Left ventricle myocardium inferior (tissue), 1 donor: ENCODE results near the gene ATP11A. TPM values are rescaled to one million over a fixed set of nuclear protein-coding genes. Genes with fewer than 3 reads are reported as not detected.
"Not testable (repeated sequence)": the region's sequence is repeated elsewhere in the genome, so short reads cannot be mapped to it uniquely, and the experiment has no call there.

Source experiments
- DNase-seq: peaks from one replicate; pipeline ENCODE4 v3.0.0-alpha.2; 2020
- H3K27ac ChIP-seq: fragments of 200-600 bp; replicated peaks from 2 replicates; pipeline ENCODE4 v1.8.0; 2021
- H3K27me3 ChIP-seq: fragments of 200-600 bp; 2 replicates; pipeline ENCODE4 v1.8.0; 2021; ENCODE audit warnings: low read depth
- H3K36me3 ChIP-seq: fragments of 200-600 bp; 2 replicates; pipeline ENCODE4 v1.8.0; 2021
- H3K4me1 ChIP-seq: fragments of 200-600 bp; 2 replicates; pipeline ENCODE4 v1.8.0; 2021
- H3K4me3 ChIP-seq: fragments of 200-600 bp; 2 replicates; pipeline ENCODE4 v1.8.0; 2021; ENCODE audit warnings: mild to moderate bottlenecking, moderate library complexity
- H3K9me3 ChIP-seq: fragments of 200-600 bp; replicated peaks from 2 replicates; pipeline ENCODE4 v1.8.0; 2021
- CTCF ChIP-seq: fragments of 200-600 bp; IDR thresholded peaks from 2 replicates; pipeline ENCODE4 v1.8.0; 2021; ENCODE audit warnings: antibody characterized with exemption, mild to moderate bottlenecking, borderline replicate concordance
- intact Hi-C: fragments of 100-400 bp; cut with micrococcal nuclease; formaldehyde crosslinking; loops from one replicate; pipeline ENCODE4 v1.11.0; 2022
- total RNA-seq: library from RNA; stranded (reverse); fragmentation: NEBNext Ultra II Directional; extraction: Animal tissue kit (Norgen Biotek cat#: 25700); gene quantifications from one replicate; pipeline ENCODE4 v1.2.1, GENCODE V29; 2021
- donor health status: DM: no; HTN: yes; CAD: no; lungs with severe emphysema.

ATP11A gene
- total RNA-seq, 1 donor from 2014 or later = 106 TPM

- no peak for DNase-seq
- H3K36me3 ChIP-seq = peaks cover 82% of the 10 kb centered on the region
- intact Hi-C loops = loop anchor here (10.0 kb wide), 1 partner anchor 185 kb away; no protein-coding TSS in a partner anchor
- H3K27me3 ChIP-seq = no peaks in the 10 kb centered on the region
- peaks cover 32% of the 10 kb centered on the region for H3K4me1 ChIP-seq
- TF ChIP-seq CTCF = no peak
- no peak overlapping the region for H3K4me3 ChIP-seq
- H3K9me3 ChIP-seq = no peaks in the 10 kb centered on the region
- no peak overlapping the region for H3K27ac ChIP-seq
Measured at GRCh38 chr13:112839356-112840105, 149.7 kb downstream of the ATP11A start.

- no peak overlapping the region for H3K4me3 ChIP-seq
- no peak for TF ChIP-seq CTCF
- no peaks in the 10 kb centered on the region for H3K9me3 ChIP-seq
- no peak for DNase-seq
- intact Hi-C loops = loop anchor here (10.0 kb wide), 1 partner anchor 186 kb away; no protein-coding TSS in a partner anchor
- H3K27ac ChIP-seq = no peak overlapping the region
- H3K4me1 ChIP-seq = peaks cover 32% of the 10 kb centered on the region
- H3K27me3 ChIP-seq = no peaks in the 10 kb centered on the region
- H3K36me3 ChIP-seq = peaks cover 71% of the 10 kb centered on the region
Measured at GRCh38 chr13:112840472-112841302, 150.8 kb downstream of the ATP11A start.

- H3K36me3 ChIP-seq = peaks cover 70% of the 10 kb centered on the region
- H3K27ac ChIP-seq = peak overlapping the region; percentile 61
- peak overlapping the region; percentile 32 for H3K4me3 ChIP-seq
- H3K9me3 ChIP-seq, H3K27me3 ChIP-seq, DNase-seq: not testable (repeated sequence)
- intact Hi-C loops = loop anchor here (10.0 kb wide), 1 partner anchor 187 kb away; no protein-coding TSS in a partner anchor
- peaks cover 32% of the 10 kb centered on the region for H3K4me1 ChIP-seq
Measured at GRCh38 chr13:112841303-112842015, 151.6 kb downstream of the ATP11A start.

GRCh38 chr13:112842343-112842856 is 152.6 kb downstream of the ATP11A start:
- Histone ChIP-seq H3K36me3 (peaks cover 70% of the 10 kb centered on the region), H3K27me3 (no peaks in the 10 kb centered on the region), H3K27ac (peak overlapping the region; percentile 61), H3K9me3 (peaks cover under 1% of the 10 kb centered on the region), H3K4me1 (peaks cover 23% of the 10 kb centered on the region), H3K4me3 (peak overlapping the region; percentile 32)
- intact Hi-C loops = loop anchor here (10.0 kb wide), 1 partner anchor 188 kb away; no protein-coding TSS in a partner anchor
- DNase-seq = peak; percentile 58
- no peak for TF ChIP-seq CTCF

GRCh38 chr13:112842931-112843391 is 153.1 kb downstream of the ATP11A start:
- no peaks in the 10 kb centered on the region for H3K27me3 ChIP-seq
- no peak for DNase-seq
- peak overlapping the region; percentile 61 for H3K27ac ChIP-seq
- H3K4me3 ChIP-seq = peak overlapping the region; percentile 32
- H3K36me3 ChIP-seq = peaks cover 69% of the 10 kb centered on the region
- peaks cover 6% of the 10 kb centered on the region for H3K9me3 ChIP-seq
- H3K4me1 ChIP-seq = peaks cover 19% of the 10 kb centered on the region
- TF ChIP-seq CTCF = no peak
- intact Hi-C loops = loop anchor here (10.0 kb wide), 1 partner anchor 188 kb away; no protein-coding TSS in a partner anchor
